Spinal cord (tissue), 10 donors: ENCODE measurements around the gene POLR3E. TPM values are rescaled to one million over a fixed set of nuclear protein-coding genes. Genes with fewer than 3 reads are reported as not detected.

Experiments used
- DNase-seq, 6 donors: peaks; one replicate each; pipeline versions ENCODE4 v3.0.0 to v3.0.0-alpha.2; 2013 to 2015; ENCODE audit warnings: low spot score in 6 of 6, low read depth in 4 of 6
- H3K27ac ChIP-seq: one replicate; pipeline ENCODE4 v1.5.1; 2013; ENCODE audit warnings: low read depth, low read length, control low read depth
- H3K27me3 ChIP-seq: one replicate; pipeline ENCODE4 v1.6.1; 2013; ENCODE audit warnings: low read length; ENCODE audit not compliant: control insufficient read depth, insufficient read depth
- H3K36me3 ChIP-seq: one replicate; pipeline ENCODE4 v1.6.1; 2013; ENCODE audit warnings: low read length; ENCODE audit not compliant: control insufficient read depth, insufficient read depth
- H3K4me1 ChIP-seq: one replicate; pipeline ENCODE4 v1.6.1; 2013; ENCODE audit warnings: low read length; ENCODE audit not compliant: control insufficient read depth, insufficient read depth
- H3K4me3 ChIP-seq: one replicate; pipeline ENCODE4 v1.5.1; 2013; ENCODE audit warnings: low read depth, low read length, control low read depth
- H3K9me3 ChIP-seq: one replicate; pipeline ENCODE4 v1.6.1; 2013; ENCODE audit warnings: low read length; ENCODE audit not compliant: control insufficient read depth, insufficient read depth
- WGBS: methylation state at CpG from one replicate; pipeline ENCODE4 v1.1.5; 2013; ENCODE audit warnings: missing lambda C conversion rate; ENCODE audit not compliant: insufficient coverage; 5-methylcytosine and 5-hydroxymethylcytosine counted together
- polyA plus RNA-seq, 2 donors: library from polyadenylated mRNA; unstranded; fragments of 120-200 nt; gene quantifications; one replicate each; pipeline ENCODE4 v1.2.1, GENCODE V29; 2013; ENCODE audit not compliant: insufficient read length in 2 of 2
- total RNA-seq, 2 donors: library from RNA; depleted of rRNA in 1 of 2; stranded (reverse); fragments of 120-200 nt in 1 of 2; fragments of >200 nt in 1 of 2; gene quantifications; one replicate each; pipeline versions ENCODE4 v1.2.3 to v1.2.4, GENCODE V29; 2013 to 2014
- donor health status: healthy.

POLR3E gene
- total and polyA plus RNA-seq, 4 donors: 21.9 to 58.9 (median 46.5) TPM

DNA sequence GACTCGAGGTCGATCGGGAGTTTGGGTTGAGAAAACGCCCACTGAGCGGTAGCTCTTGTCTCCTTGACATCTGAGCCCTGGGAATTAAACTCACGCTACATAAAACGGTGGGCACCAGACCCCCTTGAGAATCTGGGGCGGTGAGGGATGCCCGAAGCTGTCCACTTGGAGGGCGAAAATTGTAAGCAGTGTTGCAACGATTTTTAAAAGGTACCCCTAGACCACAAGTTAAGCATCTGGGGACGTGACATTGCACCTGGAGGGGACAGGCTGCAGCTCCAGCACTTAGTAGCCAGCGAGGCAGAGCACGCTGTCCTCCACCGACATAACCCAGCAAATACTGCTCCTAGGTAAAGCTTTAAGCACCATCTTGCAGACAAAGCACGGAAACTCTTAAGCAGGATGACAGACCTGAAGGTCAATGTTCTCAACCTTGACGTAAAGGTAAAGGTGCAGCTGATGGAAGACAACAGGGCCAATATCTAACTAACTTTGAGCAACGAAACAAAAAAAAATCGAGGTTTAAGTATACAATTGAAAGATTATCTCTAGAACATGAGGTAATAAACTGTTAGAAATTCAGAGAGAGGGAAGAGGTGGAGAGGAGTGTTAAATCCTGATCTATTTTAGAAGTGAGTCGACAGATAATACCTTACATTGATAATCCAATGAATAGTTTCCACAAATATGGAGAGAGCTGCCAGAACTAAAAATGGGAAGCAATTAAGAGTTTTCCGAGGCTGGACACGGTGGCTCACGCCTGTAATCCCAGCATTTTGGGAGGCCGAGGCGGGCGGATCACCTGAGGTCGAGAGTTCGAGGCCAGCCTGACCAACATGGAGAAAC lies 78.1 kb downstream of the POLR3E start:
- Histone ChIP-seq H3K4me3 (peak overlapping the region; percentile 92), H3K27ac (peak overlapping the region; percentile 61), H3K27me3 (no peaks in the 10 kb centered on the region), H3K9me3 (no peaks in the 10 kb centered on the region), H3K4me1 (peaks cover 9% of the 10 kb centered on the region), H3K36me3 (no peaks in the 10 kb centered on the region)
- peak in 2 of 6 donors; percentile 2 to 66 for DNase-seq
- 5% methylated on average over 16 of the region's 28 CpGs for WGBS

DNA sequence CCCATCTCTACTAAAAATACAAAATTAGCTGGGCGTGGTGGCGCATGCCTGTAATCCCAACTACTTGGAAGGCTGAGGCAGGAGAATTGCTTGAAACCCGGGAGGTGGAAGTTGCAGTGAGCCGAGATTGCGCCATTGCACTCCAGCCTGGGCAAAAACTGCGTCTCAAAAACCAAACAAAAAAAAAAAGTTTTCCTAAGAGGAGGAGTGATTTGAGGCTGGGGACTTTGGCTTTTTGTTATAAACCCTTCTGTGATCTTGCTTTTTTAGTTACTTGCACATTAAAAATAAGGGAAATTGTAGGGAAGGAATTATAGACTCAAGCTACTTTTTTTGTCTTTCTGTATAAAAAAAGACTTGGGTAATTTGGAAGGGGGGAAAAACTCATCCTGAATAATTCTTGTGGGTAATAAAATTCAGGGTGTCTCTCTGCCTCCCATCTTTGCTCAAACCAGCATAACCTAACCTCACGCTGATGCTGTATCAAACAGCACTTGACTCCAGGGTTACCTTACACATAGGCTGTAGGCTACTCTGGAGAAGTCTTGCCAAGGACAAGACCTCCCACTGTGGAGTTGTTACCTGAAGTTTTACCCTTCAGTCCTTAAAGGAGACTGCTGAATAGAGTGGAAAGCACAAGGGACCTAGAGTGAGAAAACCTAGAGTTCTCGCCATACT lies 78.9 kb downstream of the POLR3E start:
- peaks cover 9% of the 10 kb centered on the region for H3K4me1 ChIP-seq
- H3K27ac ChIP-seq: no peak overlapping the region
- no peak overlapping the region for H3K4me3 ChIP-seq
- DNase-seq: no peak
- H3K27me3 ChIP-seq: no peaks in the 10 kb centered on the region
- H3K9me3 ChIP-seq: no peaks in the 10 kb centered on the region
- WGBS: 90% methylated on average over 4 of the region's 8 CpGs
- H3K36me3 ChIP-seq: no peaks in the 10 kb centered on the region

DNA sequence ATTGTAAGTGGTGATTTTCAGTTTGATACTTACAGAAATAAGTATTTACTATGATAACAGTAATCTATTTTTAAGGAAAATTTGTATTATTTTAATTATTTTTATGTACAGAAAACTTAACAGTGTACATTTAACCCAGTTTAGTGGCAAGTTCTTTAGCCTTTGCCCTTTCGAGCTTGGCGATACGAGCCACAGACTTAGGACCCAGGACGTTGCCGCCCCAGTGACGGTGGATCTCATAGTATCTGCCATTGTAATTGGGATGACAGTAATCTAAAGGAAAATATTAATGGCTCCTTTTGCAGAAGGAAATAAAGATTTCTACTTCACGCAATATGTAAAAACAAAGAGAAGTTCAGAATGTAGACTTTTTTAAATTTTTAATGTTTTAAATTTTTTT lies 82.4 kb downstream of the POLR3E start:
- Histone ChIP-seq H3K4me1 (peaks cover 5% of the 10 kb centered on the region), H3K36me3 (no peaks in the 10 kb centered on the region), H3K27me3 (no peaks in the 10 kb centered on the region), H3K27ac (no peak overlapping the region), H3K4me3 (no peak overlapping the region), H3K9me3 (no peaks in the 10 kb centered on the region)
- DNase-seq: no peak
- 92% methylated on average over 4 of the region's 7 CpGs for WGBS

DNA sequence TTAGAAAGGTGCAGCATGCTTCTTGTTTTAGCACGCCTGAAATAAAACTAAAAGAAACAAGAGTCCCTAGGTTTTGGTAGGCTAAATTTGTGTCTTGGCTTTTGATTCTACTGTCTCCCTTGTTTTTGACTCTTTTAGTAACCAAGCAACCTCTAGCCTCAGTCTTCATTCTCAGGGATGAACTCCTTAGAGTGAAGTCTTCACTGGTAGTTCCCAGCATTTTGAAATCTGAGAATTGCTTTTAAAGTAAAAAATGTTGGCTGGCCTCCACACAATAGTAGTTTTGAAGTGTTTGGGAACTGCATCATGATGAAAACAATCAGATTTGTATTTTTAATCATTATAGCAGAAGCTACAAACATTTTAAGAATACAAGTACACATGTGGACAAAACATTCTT lies 83.3 kb downstream of the POLR3E start:
- no CpG with 5 or more reads among the region's 1 CpG for WGBS
- Histone ChIP-seq H3K4me3 (no peak overlapping the region), H3K9me3 (no peaks in the 10 kb centered on the region)

DNA sequence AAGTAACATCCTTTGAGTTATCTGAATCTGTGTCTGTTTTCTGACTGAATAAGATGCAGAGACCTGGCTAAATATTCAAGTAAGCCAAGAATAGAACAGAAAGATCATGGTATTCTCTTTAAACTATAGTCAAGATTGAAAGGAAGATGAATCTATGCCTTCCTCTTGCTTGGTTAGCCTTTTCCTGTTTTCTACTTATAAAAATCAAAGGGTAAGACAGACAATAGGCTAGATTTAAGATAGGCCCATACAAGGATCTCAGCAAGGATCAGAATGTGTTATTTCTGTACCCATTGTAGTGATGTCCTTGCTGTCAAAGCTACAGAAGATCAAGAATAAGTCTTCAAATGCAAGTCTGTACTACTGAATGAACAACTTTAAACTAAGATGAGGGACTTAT lies 84.2 kb downstream of the POLR3E start:
- H3K4me1 ChIP-seq: no peaks in the 10 kb centered on the region
- H3K27me3 ChIP-seq: no peaks in the 10 kb centered on the region
- H3K36me3 ChIP-seq: no peaks in the 10 kb centered on the region
- H3K4me3 ChIP-seq: no peak overlapping the region
- DNase-seq: no peak
- H3K9me3 ChIP-seq: no peaks in the 10 kb centered on the region
- H3K27ac ChIP-seq: no peak overlapping the region

More for the DNA sequence above, 83.3 kb downstream of the POLR3E start:
- Histone ChIP-seq H3K27ac (no peak overlapping the region), H3K27me3 (no peaks in the 10 kb centered on the region), H3K36me3 (no peaks in the 10 kb centered on the region), H3K4me1 (no peaks in the 10 kb centered on the region)
- DNase-seq: no peak

DNA sequence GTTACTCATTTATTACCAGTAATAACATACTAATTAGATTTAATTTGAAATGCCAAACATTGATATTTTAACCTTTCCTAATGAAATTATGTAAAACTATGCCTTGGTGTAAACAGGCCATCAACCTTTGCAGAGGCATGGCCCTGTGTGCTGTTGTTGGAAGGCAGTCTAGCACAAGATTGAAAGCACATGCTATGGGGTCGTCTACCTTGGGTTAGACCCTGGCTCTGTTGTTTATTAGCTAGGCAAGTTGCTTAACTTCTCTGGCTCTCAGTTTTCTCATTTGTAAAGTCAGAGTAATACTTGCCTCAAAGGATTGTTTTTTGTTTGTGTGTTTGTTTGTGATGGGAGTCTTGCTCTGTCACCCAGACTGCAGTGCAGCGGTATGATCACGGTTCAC lies 86.6 kb downstream of the POLR3E start:
- WGBS: 78% methylated on average over 1 of the region's 3 CpGs
- Histone ChIP-seq H3K27me3 (no peaks in the 10 kb centered on the region), H3K27ac (no peak overlapping the region), H3K9me3 (no peaks in the 10 kb centered on the region), H3K4me3 (no peak overlapping the region), H3K36me3 (no peaks in the 10 kb centered on the region), H3K4me1 (no peaks in the 10 kb centered on the region)
- no peak for DNase-seq

Other genes starting within 250 kb of the POLR3E start
- 10 to 100 TPM in 1 of 2 donors, 1 to 10 TPM in 1; 4.6 to 21.4 TPM for gene VWA3A, start 204.9 kb upstream of the POLR3E start, total RNA-seq
- 10 to 100 TPM; 19.0 to 22.5 TPM for gene VWA3A, start 204.9 kb upstream of the POLR3E start, polyA plus RNA-seq
- under 1 TPM in 1 of 2 donors, not detected in 1; 0.17 TPM for gene SDR42E2, start 134.9 kb upstream of the POLR3E start, total RNA-seq
- 1 to 10 TPM; 1.3 to 1.6 TPM for gene SDR42E2, start 134.9 kb upstream of the POLR3E start, polyA plus RNA-seq
- 10 to 100 TPM; 17.3 to 26.8 TPM for gene EEF2K, start 91.1 kb upstream of the POLR3E start, total RNA-seq
- gene EEF2K, start 91.1 kb upstream of the POLR3E start, polyA plus RNA-seq: 10 to 100 TPM; 15.4 to 30.4 TPM
- gene CDR2, start 77.2 kb downstream of the POLR3E start, total RNA-seq: 10 to 100 TPM; 20.4 to 22.2 TPM
- gene CDR2, start 77.2 kb downstream of the POLR3E start, polyA plus RNA-seq: 10 to 100 TPM; 14.8 to 17.5 TPM
- gene NPIPB5, start 213.5 kb downstream of the POLR3E start, total RNA-seq: 100 to 1,000 TPM; 138 to 148 TPM
- 100 to 1,000 TPM in 1 of 2 donors, 10 to 100 TPM in 1; 95.5 to 327 TPM for gene NPIPB5, start 213.5 kb downstream of the POLR3E start, polyA plus RNA-seq